ENCODE measurements around the gene ZC3H18.

ZC3H18 gene

GRCh38 chr16:88661468-88661867 is 91.3 kb downstream of the ZC3H18 start:
- ATAC-seq = no peak
- TF ChIP-seq ZFP30 (CRISPR knock-in tag; IDR thresholded peaks at IDR 0.05) (no peak), ZNF565 (CRISPR knock-in tag; conservative IDR thresholded peaks at IDR 0.05; ENCODE audit: low read depth) (no peak), ZC3H10 (CRISPR knock-in tag; IDR thresholded peaks at IDR 0.05) (no peak), BACH2 (CRISPR knock-in tag; IDR thresholded peaks at IDR 0.05; ENCODE audit: borderline replicate concordance) (no peak), ZNF70 (CRISPR knock-in tag; IDR thresholded peaks at IDR 0.05) (no peak), SNAI2 (CRISPR knock-in tag; IDR thresholded peaks at IDR 0.05) (no peak), PATZ1 (CRISPR knock-in tag; IDR thresholded peaks at IDR 0.05; ENCODE audit: borderline replicate concordance) (no peak), ESRRG (CRISPR knock-in tag; IDR thresholded peaks at IDR 0.05) (no peak), OSR1 (CRISPR knock-in tag; IDR thresholded peaks at IDR 0.05) (no peak), CSRNP3 (CRISPR knock-in tag; IDR thresholded peaks at IDR 0.05) (no peak), TOX (CRISPR knock-in tag; IDR thresholded peaks at IDR 0.05; ENCODE audit: borderline replicate concordance) (no peak)

GRCh38 chr16:88662222-88662842 is 92.1 kb downstream of the ZC3H18 start:
- ATAC-seq = no peak
- TF ChIP-seq ZC3H10 (CRISPR knock-in tag; IDR thresholded peaks at IDR 0.05) (no peak), CSRNP3 (CRISPR knock-in tag; IDR thresholded peaks at IDR 0.05) (no peak), ZNF70 (CRISPR knock-in tag; IDR thresholded peaks at IDR 0.05) (no peak), TCF4 (CRISPR knock-in tag; IDR thresholded peaks at IDR 0.05; ENCODE audit: borderline replicate concordance) (no peak), OSR1 (CRISPR knock-in tag; IDR thresholded peaks at IDR 0.05) (no peak), ISL1 (CRISPR knock-in tag; IDR thresholded peaks at IDR 0.05) (no peak), POU6F1 (CRISPR knock-in tag; IDR thresholded peaks at IDR 0.05; ENCODE audit: borderline replicate concordance, low read depth) (no peak), ZNF8 (CRISPR knock-in tag; IDR thresholded peaks at IDR 0.05) (no peak), RARB (CRISPR knock-in tag; IDR thresholded peaks at IDR 0.05) (no peak), ZNF565 (CRISPR knock-in tag; conservative IDR thresholded peaks at IDR 0.05; ENCODE audit: low read depth) (no peak), PATZ1 (CRISPR knock-in tag; IDR thresholded peaks at IDR 0.05; ENCODE audit: borderline replicate concordance) (no peak), ESRRG (CRISPR knock-in tag; IDR thresholded peaks at IDR 0.05) (no peak), CREB5 (CRISPR knock-in tag; IDR thresholded peaks at IDR 0.05; ENCODE audit: low read depth) (no peak)

- ATAC-seq = peak; percentile 99
- TF ChIP-seq CSDC2 (CRISPR knock-in tag; IDR thresholded peaks at IDR 0.05) (no peak), CSRNP3 (CRISPR knock-in tag; IDR thresholded peaks at IDR 0.05) (no peak), RARB (CRISPR knock-in tag; IDR thresholded peaks at IDR 0.05) (no peak), TOX (CRISPR knock-in tag; IDR thresholded peaks at IDR 0.05; ENCODE audit: borderline replicate concordance) (no peak), TSHZ2 (CRISPR knock-in tag; IDR thresholded peaks at IDR 0.05) (no peak), ISL1 (CRISPR knock-in tag; IDR thresholded peaks at IDR 0.05) (no peak), ZFP30 (CRISPR knock-in tag; IDR thresholded peaks at IDR 0.05) (no peak), BACH2 (CRISPR knock-in tag; IDR thresholded peaks at IDR 0.05; ENCODE audit: borderline replicate concordance) (no peak), ARNTL (CRISPR knock-in tag; IDR thresholded peaks at IDR 0.05; ENCODE audit: borderline replicate concordance, low read depth) (no peak), TCF4 (CRISPR knock-in tag; IDR thresholded peaks at IDR 0.05; ENCODE audit: borderline replicate concordance) (no peak), GLIS3 (CRISPR knock-in tag; IDR thresholded peaks at IDR 0.05) (no peak)
Measured at GRCh38 chr16:88662843-88663606, 92.8 kb downstream of the ZC3H18 start, which contains the start of gene MVD. Gene MVD, minus strand, starts transcription at chr16:88663091. Its CDS starts 11 bp downstream, at chr16:88663080.

Measured in SK-N-SH treated with all-trans-retinoic acid at 6 μM for 48 hours (cell line).